Measurements from ENCODE around the gene CD8B.

Gene CD8B

DNA sequence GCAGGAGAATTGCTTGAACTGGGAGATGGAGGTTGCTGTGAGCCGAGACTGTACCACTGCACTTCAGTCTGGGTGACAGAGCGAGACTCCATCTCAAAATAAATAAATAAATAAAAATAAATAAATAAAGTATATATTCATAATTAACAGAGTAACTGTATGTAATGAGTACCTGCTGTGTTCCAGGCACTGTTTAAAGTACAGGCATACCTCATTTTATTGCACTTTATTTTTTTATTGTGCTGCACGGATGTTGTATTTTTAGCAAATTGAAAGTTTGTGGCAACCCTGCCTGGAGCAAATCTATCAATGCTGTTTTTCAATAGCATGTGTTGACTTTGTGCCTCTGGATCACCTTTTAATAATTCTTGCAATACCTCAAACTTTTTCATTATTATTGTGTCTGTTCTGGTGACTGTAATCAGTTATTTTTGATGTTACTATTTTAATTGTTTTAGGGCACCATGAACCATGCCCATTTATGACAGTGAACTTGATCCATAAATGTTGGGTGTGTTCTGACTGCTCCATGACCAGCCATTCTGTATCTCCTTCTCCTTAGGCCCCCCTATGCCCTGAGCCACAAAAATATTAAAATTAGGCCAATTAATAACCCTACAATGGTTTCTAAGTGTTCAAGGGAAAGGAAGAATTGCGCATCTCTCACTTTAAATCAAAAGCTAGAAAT is 43.4 kb downstream of the CD8B start:
- no peak overlapping the region for H3K4me3 ChIP-seq (replicated peaks; ENCODE audit: low read depth, low read length)
- TF ChIP-seq CTCF (IDR thresholded peaks at IDR 0.05; ENCODE audit: low read depth, low read length, missing control alignments) = no peak
- DNase-seq (ENCODE audit: extremely low read depth, low read depth) = no peak

DNA sequence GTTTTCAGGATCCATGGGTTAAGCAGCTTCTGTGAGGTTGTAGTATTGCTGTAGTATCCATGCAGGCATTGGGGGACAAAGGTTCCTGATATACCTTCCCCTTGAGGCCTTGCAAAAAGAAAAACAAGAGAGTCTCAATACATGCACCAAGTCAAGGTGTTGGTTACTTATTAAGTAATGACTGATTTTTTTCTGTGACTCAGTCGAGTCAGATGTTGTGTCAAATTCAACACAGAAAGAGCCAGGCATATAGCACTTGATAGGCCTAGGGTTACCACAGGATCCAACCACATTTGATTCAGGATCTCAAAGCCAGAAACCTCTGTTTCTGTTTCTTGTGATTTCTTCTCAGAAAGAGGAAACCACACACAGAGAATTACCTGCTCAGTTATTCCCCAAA is 46.1 kb downstream of the CD8B start:
- H3K4me3 ChIP-seq (replicated peaks; ENCODE audit: low read depth, low read length) = no peak overlapping the region
- no peak for TF ChIP-seq CTCF (IDR thresholded peaks at IDR 0.05; ENCODE audit: low read depth, low read length, missing control alignments)
- no peak for DNase-seq (ENCODE audit: extremely low read depth, low read depth)

DNA sequence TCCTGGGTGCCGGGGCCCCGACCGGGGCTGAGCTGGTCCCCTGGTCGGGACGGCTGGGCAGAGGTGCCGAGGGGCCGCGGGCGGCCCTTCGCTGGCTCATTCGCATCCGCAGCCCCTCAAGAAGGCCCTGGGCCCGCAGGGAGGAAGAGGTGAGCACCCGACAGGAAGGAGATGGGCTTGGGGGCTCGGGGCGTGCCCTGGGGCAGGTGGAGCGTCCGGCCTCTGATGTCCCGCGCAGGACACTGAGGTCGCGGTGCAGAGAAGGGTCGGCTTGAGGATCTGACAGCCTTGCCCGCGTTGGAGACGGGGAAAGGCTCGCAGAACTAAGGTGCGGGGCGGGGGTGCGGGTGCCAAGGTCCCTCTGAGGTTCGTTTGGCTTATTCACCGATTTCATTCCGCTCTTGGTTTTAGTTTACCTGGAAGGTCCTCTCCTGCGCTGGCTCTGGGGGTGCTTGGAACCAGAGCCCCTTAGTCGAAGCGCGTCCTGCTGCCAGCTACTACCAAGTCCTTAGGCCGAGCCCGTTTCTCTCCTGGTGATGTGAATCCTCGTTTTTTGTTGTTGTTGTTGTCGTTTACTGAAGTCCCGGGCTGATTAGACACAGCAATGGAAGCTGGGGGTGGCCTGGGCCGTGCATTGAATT is 52.1 kb downstream of the CD8B start:
- no peak for TF ChIP-seq CTCF (IDR thresholded peaks at IDR 0.05; ENCODE audit: low read depth, low read length, missing control alignments)
- DNase-seq (ENCODE audit: extremely low read depth, low read depth) = no peak
- no peak overlapping the region for H3K4me3 ChIP-seq (replicated peaks; ENCODE audit: low read depth, low read length)

GRCh38 chr2:86808315-86809161 is 53.1 kb downstream of the CD8B start:
- peak; percentile 38 for DNase-seq (ENCODE audit: extremely low read depth, low read depth)

DNA sequence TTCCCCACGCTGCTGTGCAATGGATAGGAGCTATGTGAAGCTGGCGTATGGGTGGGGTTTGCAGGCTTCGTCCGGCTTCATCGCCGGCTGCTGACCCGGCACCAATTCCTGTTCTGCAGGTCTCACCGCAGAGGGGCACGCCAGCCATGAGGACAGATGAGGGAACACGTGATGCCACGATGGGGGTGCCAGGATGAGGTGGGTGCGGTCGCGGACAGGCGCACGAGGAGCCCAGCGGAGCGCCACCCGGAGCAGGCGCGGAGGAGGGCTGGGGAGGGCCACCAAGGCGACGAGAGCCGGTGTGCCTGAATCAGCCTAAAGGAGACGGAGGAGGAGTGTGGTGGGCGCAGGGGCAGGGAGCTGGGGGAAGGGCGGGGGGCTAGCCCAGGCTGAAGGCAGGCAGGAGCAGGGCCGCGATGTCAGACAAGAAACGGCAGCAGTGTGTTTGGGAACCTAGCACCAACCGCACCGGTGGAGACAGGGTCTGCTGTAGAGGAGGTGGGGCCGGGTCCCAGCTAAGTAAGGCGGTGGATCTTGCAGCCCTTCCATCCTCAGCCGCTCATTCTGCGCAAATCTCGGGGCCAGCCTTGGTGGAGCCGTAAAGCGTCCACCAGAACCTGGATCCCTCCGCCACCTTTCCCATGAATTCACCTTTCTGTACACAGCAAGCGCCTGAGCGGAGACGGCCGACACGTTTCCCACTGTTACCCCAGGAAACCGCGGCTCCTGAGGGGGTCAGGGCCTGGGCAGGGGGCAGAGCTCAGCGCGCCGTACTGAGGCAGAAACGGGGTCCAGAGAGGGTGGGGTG is 54.0 kb downstream of the CD8B start:
- DNase-seq (ENCODE audit: extremely low read depth, low read depth) = peak; percentile 3
- TF ChIP-seq CTCF (IDR thresholded peaks at IDR 0.05; ENCODE audit: low read depth, low read length, missing control alignments) = no peak

More at GRCh38 chr2:86808315-86809161, 53.1 kb downstream of the CD8B start:
- peak; percentile 75 for TF ChIP-seq CTCF (IDR thresholded peaks at IDR 0.05; ENCODE audit: low read depth, low read length, missing control alignments)
- peak overlapping the region; percentile 41 for H3K4me3 ChIP-seq (replicated peaks; ENCODE audit: low read depth, low read length)

DNA sequence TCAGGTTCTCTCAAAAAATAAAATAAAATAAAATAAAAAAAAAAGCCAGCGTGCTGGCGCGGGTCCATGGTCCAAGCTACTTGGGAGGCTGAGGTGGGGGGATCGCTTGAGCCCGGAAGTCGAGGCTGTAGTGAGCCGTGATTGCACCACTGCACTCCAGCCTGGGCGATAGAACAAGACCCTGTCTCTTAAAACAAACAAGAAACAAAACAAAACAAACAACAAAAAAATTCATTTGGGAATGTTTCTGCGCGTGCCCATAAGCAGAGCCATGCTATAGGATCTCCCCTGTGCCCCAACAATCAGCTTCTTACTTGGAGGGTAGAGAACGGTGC is 54.6 kb downstream of the CD8B start:
- DNase-seq (ENCODE audit: extremely low read depth, low read depth) = no peak
- peak overlapping the region; percentile 41 for H3K4me3 ChIP-seq (replicated peaks; ENCODE audit: low read depth, low read length)
- TF ChIP-seq CTCF (IDR thresholded peaks at IDR 0.05; ENCODE audit: low read depth, low read length, missing control alignments) = no peak

More for the DNA sequence above, 54.0 kb downstream of the CD8B start:
- H3K4me3 ChIP-seq (replicated peaks; ENCODE audit: low read depth, low read length) = peak overlapping the region; percentile 41
